HG03571 (cell line): ENCODE results near the gene STC2.

Experiments used
- ATAC-seq: cut with Tn5 transposase; IDR thresholded peaks from one replicate; pipeline ENCODE4 v1.9.1; 2021; ENCODE audit not compliant: unreplicated experiment

STC2 gene

DNA sequence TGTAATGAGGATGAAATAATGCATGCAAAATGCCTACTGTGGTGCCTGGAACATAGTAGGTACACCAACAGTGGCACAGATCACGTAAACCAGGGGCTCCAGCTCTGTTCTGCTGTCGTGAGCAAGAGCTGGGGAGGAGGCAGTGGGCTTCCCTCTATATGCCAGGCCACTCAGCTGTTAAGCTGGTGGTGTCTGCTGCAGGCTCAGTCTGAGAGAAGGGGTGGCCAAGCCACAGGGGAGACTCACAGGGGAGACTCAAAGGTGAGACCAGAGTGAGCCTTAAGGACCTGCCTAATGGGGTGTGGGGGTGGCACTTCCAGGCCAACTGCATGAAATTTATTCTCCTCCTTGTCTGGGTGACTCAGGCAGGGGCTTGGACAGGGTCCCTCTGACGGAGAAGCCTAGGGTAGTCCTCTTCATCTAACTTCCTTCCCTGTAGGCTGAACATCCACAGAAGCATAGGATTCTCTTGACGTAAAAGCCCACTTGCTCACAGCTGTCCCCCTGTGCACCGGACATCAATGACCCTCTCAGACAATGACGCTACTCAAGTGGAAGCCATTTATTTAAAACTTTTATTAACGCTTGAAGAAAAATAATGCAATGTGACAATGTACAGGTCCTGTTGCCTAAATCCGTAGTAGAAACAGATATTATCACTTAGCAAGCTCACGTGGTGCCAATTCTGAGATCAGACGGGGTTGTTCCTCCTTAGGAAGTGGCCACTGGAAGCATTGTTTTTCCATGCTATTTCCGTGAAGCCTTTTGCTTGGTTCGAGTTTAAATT is 13.9 kb downstream of the STC2 start:
- no peak for ATAC-seq

- ATAC-seq: no peak
Observed at GRCh38 chr5:173313351-173313801, 14.8 kb downstream of the STC2 start.

- ATAC-seq: no peak
Observed at GRCh38 chr5:173312821-173313220, 15.4 kb downstream of the STC2 start.

- ATAC-seq: no peak
Observed at GRCh38 chr5:173311818-173312585, 16.2 kb downstream of the STC2 start.

GRCh38 chr5:173310861-173311785 is 17.1 kb downstream of the STC2 start:
- ATAC-seq: no peak

GRCh38 chr5:173310218-173310769 is 17.9 kb downstream of the STC2 start:
- no peak for ATAC-seq

GRCh38 chr5:173309731-173310130 is 18.5 kb downstream of the STC2 start:
- ATAC-seq: no peak

DNA sequence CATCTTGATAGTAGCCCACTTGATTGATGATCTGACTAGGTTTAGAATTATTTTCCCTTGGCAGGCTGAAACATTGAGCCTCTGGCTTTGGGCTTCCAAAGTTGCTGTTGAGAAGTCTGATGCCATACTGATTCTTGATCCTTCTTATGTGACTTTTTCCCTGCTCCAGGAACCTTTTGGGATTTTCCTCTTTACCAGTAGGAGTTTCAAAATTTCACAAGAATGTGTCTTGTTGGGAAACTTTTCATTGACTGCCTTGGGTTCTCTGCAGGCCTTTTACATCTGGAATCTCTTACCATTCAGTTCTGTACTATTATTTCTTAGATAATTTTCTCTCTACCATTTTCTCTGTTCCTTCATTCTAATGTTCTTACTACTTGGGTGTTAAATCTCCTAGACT is 20.0 kb downstream of the STC2 start:
- no peak for ATAC-seq

- no peak for ATAC-seq
Observed at GRCh38 chr5:173307695-173308094, 20.5 kb downstream of the STC2 start.

DNA sequence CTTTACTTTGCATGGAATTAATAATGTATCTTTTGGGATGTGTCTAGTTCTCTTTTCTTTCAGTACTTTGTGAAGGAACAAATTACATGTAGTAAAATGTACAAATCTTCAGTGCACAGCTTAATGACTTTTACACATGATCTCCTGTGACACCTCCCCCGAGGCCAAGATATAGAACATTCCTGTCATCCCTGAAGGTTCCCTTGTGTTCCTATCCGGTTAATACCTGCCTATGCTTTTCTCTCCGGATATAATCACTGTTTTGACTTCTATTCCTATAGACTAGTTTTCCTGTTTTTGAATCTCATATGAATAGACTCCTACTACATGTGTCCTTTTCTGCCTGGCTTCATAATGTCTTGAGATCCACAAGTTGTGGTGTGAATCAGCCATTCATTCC is 21.5 kb downstream of the STC2 start:
- no peak for ATAC-seq

DNA sequence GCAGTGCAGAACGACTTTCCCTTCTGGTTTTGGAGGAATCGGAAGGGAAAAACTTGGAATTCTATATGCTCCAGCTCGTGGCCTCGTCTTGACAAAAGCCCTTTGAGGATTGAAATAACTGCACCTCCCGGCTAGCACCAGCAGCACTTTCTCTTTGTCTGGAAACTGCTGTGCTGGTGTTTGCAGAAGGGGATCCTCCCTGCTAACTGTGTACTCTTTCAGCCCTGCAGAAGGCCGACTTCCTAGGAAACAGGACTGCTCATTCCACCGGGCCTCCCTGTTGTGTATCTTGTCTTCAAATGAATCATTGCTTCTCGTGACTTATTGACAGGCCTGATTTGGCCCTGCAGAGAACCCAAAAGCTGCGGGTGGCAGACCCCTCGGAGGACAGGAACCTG is 23.6 kb downstream of the STC2 start:
- no peak for ATAC-seq

GRCh38 chr5:173303878-173304590 is 24.2 kb downstream of the STC2 start:
- ATAC-seq: no peak

DNA sequence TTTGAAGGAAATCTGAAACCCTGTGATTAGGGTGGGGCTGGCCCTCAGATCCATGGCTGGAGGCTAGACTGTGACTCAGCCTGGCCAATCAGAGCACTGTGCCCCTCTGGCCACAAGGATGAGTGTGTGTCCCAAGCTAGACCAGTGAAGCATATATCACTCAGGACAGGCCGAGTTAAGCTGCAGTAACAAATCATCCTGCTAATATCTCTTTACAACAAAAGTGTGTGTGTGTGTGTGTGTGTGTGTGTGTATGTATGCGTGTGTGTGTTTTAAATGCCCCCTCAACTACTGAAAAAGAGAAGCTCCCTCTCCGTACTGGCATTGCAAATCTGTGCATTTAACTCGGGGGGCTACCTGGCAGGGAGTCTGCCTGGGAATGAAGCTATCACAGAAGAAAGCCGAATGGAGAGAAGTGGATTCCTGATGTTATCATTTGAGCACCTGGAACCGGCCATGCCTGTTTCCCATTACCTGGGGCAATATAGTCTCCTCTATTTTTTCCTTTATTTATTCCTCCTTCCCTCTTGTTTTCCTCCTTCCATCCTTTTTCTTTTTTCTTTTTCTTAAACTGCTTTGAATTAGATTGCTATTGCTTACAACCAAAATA is 25.6 kb downstream of the STC2 start:
- ATAC-seq: no peak

GRCh38 chr5:173301695-173302545 is 26.3 kb downstream of the STC2 start:
- no peak for ATAC-seq

GRCh38 chr5:173300389-173301047 is 27.7 kb downstream of the STC2 start:
- no peak for ATAC-seq

GRCh38 chr5:173299820-173300219 is 28.4 kb downstream of the STC2 start:
- ATAC-seq: no peak

- ATAC-seq: no peak
Observed at GRCh38 chr5:173298213-173298926, 29.8 kb downstream of the STC2 start.

DNA sequence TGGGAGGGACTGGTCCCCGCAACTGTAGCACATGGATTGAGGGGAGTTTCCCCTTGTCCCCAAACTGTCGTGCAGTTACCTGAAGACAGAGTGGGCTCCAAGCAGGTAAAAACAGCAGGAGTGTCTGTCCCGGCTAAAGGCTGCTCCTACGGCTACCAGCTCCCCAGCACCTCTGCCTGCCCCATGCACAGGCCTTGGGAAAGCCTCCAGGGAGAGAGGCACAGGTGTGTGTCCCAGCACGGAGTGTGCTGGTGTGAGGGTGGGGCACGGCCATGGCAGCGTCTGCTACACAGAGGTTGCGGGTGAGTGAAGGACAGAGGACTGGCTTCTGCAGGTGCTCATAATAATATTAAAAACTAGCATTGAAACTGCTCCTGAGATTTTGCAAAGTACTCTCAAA is 30.4 kb downstream of the STC2 start:
- no peak for ATAC-seq
